SK-N-SH (cell line): ENCODE measurements around the gene CFAP221.

Experiments
- CHD2 ChIP-seq: fragments of 150-350 bp; IDR thresholded peaks from 2 replicates; pipeline ENCODE4 v1.6.1; 2018; ENCODE audit warnings: low read length; ENCODE audit not compliant: partially characterized antibody
- CTCF ChIP-seq: fragments of 200-600 bp; sonication (generic); IDR thresholded peaks from 2 replicates; pipeline ENCODE4 v1.6.1; 2017; ENCODE audit warnings: antibody characterized with exemption, mild to moderate bottlenecking, moderate library complexity
- FOXM1 ChIP-seq: IDR thresholded peaks from 2 replicates; pipeline ENCODE4 v1.4.0; 2012; ENCODE audit warnings: low read depth, mild to moderate bottlenecking
- GABPA ChIP-seq: IDR thresholded peaks from 2 replicates; pipeline ENCODE4 v1.4.0; 2012; ENCODE audit warnings: low read depth, mild to moderate bottlenecking
- NFIC ChIP-seq: IDR thresholded peaks from 2 replicates; pipeline ENCODE4 v1.4.0; 2012; ENCODE audit warnings: borderline replicate concordance
- NRF1 ChIP-seq: IDR thresholded peaks from 2 replicates; pipeline ENCODE4 v1.6.1; 2012; ENCODE audit warnings: low read depth, mild to moderate bottlenecking, low read length
- POLR2AphosphoS5 ChIP-seq: IDR thresholded peaks from 2 replicates; pipeline ENCODE4 v1.6.1; 2012; ENCODE audit warnings: low read depth, low read length
- SMC3 ChIP-seq: IDR thresholded peaks from 2 replicates; pipeline ENCODE4 v1.6.1; 2012; ENCODE audit warnings: low read depth, low read length, improper control_type of control experiment
- YY1 ChIP-seq: IDR thresholded peaks from 2 replicates; pipeline ENCODE4 v1.4.0; 2012; ENCODE audit warnings: low read depth, mild to moderate bottlenecking
- TF ChIP-seq, protein P1 (sequence below): IDR thresholded peaks from 2 replicates; pipeline ENCODE4 v1.6.1; 2012; ENCODE audit warnings: mild to moderate bottlenecking, low read depth, low read length, moderate library complexity
- TF ChIP-seq, protein P2 (sequence below): IDR thresholded peaks from 2 replicates; pipeline ENCODE4 v1.4.0; 2012; ENCODE audit warnings: low read depth, borderline replicate concordance

DNA sequence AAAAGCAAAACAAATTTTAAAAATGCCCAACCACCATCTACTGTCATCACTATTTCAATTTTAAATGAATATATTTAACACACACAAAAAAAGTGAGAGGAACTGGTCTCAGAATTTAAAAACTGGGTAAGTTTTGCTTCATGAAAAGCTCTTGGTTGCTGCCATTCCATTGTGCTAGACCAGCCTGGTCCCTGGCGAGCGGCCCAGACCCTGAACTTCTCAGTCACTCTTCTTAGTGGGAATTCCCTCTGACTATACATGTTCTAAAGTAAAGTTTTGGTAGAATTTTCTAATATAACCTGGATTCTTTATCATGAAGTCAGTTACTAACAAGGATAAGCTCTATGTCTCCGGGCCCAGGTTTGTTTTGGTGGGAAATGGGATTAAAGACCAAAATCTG lies 99.9 kb downstream of the CFAP221 start:
- TF ChIP-seq, protein P1, sequence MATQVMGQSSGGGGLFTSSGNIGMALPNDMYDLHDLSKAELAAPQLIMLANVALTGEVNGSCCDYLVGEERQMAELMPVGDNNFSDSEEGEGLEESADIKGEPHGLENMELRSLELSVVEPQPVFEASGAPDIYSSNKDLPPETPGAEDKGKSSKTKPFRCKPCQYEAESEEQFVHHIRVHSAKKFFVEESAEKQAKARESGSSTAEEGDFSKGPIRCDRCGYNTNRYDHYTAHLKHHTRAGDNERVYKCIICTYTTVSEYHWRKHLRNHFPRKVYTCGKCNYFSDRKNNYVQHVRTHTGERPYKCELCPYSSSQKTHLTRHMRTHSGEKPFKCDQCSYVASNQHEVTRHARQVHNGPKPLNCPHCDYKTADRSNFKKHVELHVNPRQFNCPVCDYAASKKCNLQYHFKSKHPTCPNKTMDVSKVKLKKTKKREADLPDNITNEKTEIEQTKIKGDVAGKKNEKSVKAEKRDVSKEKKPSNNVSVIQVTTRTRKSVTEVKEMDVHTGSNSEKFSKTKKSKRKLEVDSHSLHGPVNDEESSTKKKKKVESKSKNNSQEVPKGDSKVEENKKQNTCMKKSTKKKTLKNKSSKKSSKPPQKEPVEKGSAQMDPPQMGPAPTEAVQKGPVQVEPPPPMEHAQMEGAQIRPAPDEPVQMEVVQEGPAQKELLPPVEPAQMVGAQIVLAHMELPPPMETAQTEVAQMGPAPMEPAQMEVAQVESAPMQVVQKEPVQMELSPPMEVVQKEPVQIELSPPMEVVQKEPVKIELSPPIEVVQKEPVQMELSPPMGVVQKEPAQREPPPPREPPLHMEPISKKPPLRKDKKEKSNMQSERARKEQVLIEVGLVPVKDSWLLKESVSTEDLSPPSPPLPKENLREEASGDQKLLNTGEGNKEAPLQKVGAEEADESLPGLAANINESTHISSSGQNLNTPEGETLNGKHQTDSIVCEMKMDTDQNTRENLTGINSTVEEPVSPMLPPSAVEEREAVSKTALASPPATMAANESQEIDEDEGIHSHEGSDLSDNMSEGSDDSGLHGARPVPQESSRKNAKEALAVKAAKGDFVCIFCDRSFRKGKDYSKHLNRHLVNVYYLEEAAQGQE: no peak
- TF ChIP-seq CHD2: no peak
- no peak for TF ChIP-seq GABPA
- no peak for TF ChIP-seq POLR2AphosphoS5
- TF ChIP-seq CTCF: no peak
- no peak for TF ChIP-seq SMC3
- TF ChIP-seq, protein P2, sequence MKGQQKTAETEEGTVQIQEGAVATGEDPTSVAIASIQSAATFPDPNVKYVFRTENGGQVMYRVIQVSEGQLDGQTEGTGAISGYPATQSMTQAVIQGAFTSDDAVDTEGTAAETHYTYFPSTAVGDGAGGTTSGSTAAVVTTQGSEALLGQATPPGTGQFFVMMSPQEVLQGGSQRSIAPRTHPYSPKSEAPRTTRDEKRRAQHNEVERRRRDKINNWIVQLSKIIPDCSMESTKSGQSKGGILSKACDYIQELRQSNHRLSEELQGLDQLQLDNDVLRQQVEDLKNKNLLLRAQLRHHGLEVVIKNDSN: no peak
- TF ChIP-seq NFIC: no peak
- TF ChIP-seq YY1: no peak
- TF ChIP-seq NRF1: no peak
- TF ChIP-seq FOXM1: no peak
